ENCODE results near the gene TRERF1.

Gene TRERF1

GRCh38 chr6:42226645-42227143 is 225.0 kb downstream of the TRERF1 start:
- no peaks in the 10 kb centered on the region for H3K9me3 Mint-ChIP-seq

GRCh38 chr6:42226161-42226611 is 225.5 kb downstream of the TRERF1 start:
- Mint-ChIP-seq H3K27ac (peak overlapping the region; percentile 7 to 92 (median 13)), H3K36me3 (ENCODE audit: low read depth) (peaks cover 21% of the 10 kb centered on the region), H3K4me3 (no peak overlapping the region), H3K9me3 (no peaks in the 10 kb centered on the region), H3K4me1 (peaks cover 5% of the 10 kb centered on the region), H3K27me3 (ENCODE audit: low read depth) (peaks cover 8% of the 10 kb centered on the region)
- TF ChIP-seq CTCF (IDR thresholded peaks at IDR 0.05; ENCODE audit: unreplicated experiment in 3 of 3): no peak

More at GRCh38 chr6:42226645-42227143, 225.0 kb downstream of the TRERF1 start:
- no peak for TF ChIP-seq CTCF (IDR thresholded peaks at IDR 0.05; ENCODE audit: unreplicated experiment in 3 of 3)
- peak overlapping the region; percentile 7 to 92 (median 13) for H3K27ac Mint-ChIP-seq
- no peak overlapping the region for H3K4me3 Mint-ChIP-seq
- peaks cover 21% of the 10 kb centered on the region for H3K36me3 Mint-ChIP-seq (ENCODE audit: low read depth)
- H3K4me1 Mint-ChIP-seq: peaks cover 5% of the 10 kb centered on the region
- peaks cover 4% of the 10 kb centered on the region for H3K27me3 Mint-ChIP-seq (ENCODE audit: low read depth)

GRCh38 chr6:42225419-42225818 is 226.3 kb downstream of the TRERF1 start:
- H3K27ac Mint-ChIP-seq: peak overlapping the region in 2 of 3 experiments; percentile 13 to 23
- no peaks in the 10 kb centered on the region for H3K9me3 Mint-ChIP-seq
- H3K4me1 Mint-ChIP-seq: peaks cover 5% of the 10 kb centered on the region
- H3K36me3 Mint-ChIP-seq (ENCODE audit: low read depth): peaks cover 20% of the 10 kb centered on the region
- no peak overlapping the region for H3K4me3 Mint-ChIP-seq
- no peak for TF ChIP-seq CTCF (IDR thresholded peaks at IDR 0.05; ENCODE audit: unreplicated experiment in 3 of 3)
- peaks cover 8% of the 10 kb centered on the region for H3K27me3 Mint-ChIP-seq (ENCODE audit: low read depth)

- peaks cover 17% of the 10 kb centered on the region for H3K36me3 Mint-ChIP-seq (ENCODE audit: low read depth)
- H3K27ac Mint-ChIP-seq: no peak overlapping the region
These were observed 226.7 kb downstream of the TRERF1 start for GRCh38 chr6:42225029-42225339.

GRCh38 chr6:42224222-42225028 is 227.3 kb downstream of the TRERF1 start:
- TF ChIP-seq CTCF (IDR thresholded peaks at IDR 0.05; ENCODE audit: unreplicated experiment in 3 of 3): no peak
- peak overlapping the region in 1 of 3 experiments; percentile 44 for H3K27ac Mint-ChIP-seq
- H3K4me3 Mint-ChIP-seq: no peak overlapping the region
- H3K27me3 Mint-ChIP-seq (ENCODE audit: low read depth): peaks cover 8% of the 10 kb centered on the region
- H3K4me1 Mint-ChIP-seq: peaks cover 5% of the 10 kb centered on the region
- H3K36me3 Mint-ChIP-seq (ENCODE audit: low read depth): peaks cover 15% of the 10 kb centered on the region
- H3K9me3 Mint-ChIP-seq: no peaks in the 10 kb centered on the region

More at GRCh38 chr6:42225029-42225339, 226.7 kb downstream of the TRERF1 start:
- Mint-ChIP-seq H3K4me3 (no peak overlapping the region), H3K4me1 (peaks cover 5% of the 10 kb centered on the region), H3K9me3 (no peaks in the 10 kb centered on the region), H3K27me3 (ENCODE audit: low read depth) (peaks cover 8% of the 10 kb centered on the region)
- no peak for TF ChIP-seq CTCF (IDR thresholded peaks at IDR 0.05; ENCODE audit: unreplicated experiment in 3 of 3)

Data from nephron (organoid).